MM.1S (cell line): ENCODE results near the gene KCNK7.

Experiments used
- CTCF ChIP-seq: fragments of 300-600 bp; sonication (generic); IDR thresholded peaks from 2 replicates; pipeline ENCODE4 v1.5.1; 2016; ENCODE audit warnings: antibody characterized with exemption, low read length, mixed read lengths
- EZH2 ChIP-seq: fragments of 300-600 bp; sonication (generic); optimal IDR thresholded peaks from 2 replicates; pipeline ENCODE3; 2017; ENCODE audit warnings: low read depth, mild to moderate bottlenecking, antibody characterized with exemption, low read length, mixed read lengths

DNA sequence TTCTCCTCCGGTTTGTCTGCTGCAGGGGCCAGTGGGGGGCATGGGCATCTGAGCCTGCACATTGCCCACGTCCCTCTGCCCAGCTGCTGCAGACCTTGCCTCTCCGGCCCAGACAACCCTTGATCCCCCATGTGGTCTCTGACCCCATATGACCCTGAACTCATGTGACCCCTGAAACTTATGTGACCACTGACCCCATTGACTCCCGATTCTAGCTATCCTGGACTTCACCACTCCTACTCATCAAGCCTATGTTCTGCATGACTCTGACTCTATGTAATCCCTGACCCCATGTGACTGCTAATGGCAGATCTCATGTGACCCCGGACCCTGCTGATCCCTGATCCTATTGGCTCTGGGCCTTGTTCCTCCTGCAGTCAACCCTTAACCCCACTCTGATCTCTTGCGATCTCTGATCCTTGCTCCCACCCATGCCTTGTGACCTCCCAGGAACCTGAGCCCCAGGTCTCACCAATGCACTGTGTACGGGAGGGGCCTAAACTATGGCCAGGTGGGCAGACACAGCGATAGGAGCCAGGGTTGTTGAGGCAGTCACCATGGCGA lies 43.1 kb downstream of the KCNK7 start:
- TF ChIP-seq EZH2 (no peak), CTCF (0 out of 2 replicates have a peak, but pooled peaks have one; percentile 0)
